ENCODE measurements around the gene TIMP3. TPM values are rescaled to one million over a fixed set of nuclear protein-coding genes. Genes with fewer than 3 reads are reported as not detected.

TIMP3 gene
- total and polyA plus RNA-seq, 3 donors from 2014 or later = 200 to 214 (median 201) TPM

DNA sequence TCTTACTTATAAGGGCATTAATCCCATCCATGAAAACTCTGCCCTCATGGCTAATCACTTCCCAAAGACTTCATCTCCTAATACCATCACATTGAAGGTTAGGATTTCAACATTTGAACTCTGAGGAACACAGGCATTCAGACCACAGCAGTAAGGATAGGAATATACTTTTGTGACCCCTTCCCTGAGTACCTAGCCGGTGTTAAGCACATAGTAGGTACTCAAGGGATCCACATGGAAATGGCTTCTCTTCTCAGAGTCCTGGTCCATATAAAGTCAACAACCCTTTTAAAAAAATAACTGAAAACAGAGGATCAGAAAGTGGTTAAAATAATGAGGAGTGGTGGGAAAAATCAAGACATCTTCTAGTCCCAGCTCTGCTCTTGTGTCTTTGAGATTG lies 78.0 kb downstream of the TIMP3 start:
- DNase-seq = no peak
- no peaks in the 10 kb centered on the region for H3K36me3 ChIP-seq (ENCODE audit: low read depth, missing control alignments)
- WGBS, 2 donors = 0 to 94% methylated on average over 1 of the region's 1 CpG
- no peak overlapping the region for H3K27ac ChIP-seq
- TF ChIP-seq POLR2A (IDR thresholded peaks at IDR 0.05) = no peak
- no peak for TF ChIP-seq CTCF (IDR thresholded peaks at IDR 0.05)
- no peaks in the 10 kb centered on the region for H3K27me3 ChIP-seq
- intact Hi-C loops (cut with DNase I; ENCODE audit: low total_unique reads) = no loop called here
- no peak overlapping the region for H3K4me3 ChIP-seq
- peaks cover 8% of the 10 kb centered on the region for H3K4me1 ChIP-seq
- H3K9me3 ChIP-seq = no peaks in the 10 kb centered on the region

DNA sequence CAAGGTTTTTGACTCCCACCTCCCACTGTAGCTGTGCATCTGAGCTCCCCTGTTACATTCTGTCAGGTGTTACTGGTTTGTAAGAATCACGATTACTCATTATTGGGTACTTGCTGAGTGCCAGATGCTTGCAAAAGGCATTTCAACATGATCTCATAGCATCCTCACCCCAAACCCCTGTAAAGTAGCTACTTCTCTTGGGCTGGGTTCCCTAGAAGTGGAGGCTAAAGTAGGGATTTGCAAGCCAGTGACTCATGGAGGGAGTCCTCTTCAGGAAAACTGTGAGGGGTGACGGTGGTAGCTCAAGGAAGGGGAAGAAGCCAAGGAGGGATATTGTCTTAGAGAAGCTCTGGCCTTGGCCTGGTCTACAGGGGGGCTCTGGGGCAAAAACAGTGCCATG lies 78.6 kb downstream of the TIMP3 start:
- no peak for TF ChIP-seq POLR2A (IDR thresholded peaks at IDR 0.05)
- DNase-seq = no peak
- no peaks in the 10 kb centered on the region for H3K9me3 ChIP-seq
- 35 to 58% methylated on average over 1 to 2 of the region's 2 CpGs for WGBS, 2 donors
- H3K4me3 ChIP-seq = no peak overlapping the region
- no peaks in the 10 kb centered on the region for H3K27me3 ChIP-seq
- no peaks in the 10 kb centered on the region for H3K36me3 ChIP-seq (ENCODE audit: low read depth, missing control alignments)
- peaks cover 8% of the 10 kb centered on the region for H3K4me1 ChIP-seq
- intact Hi-C loops (cut with DNase I; ENCODE audit: low total_unique reads) = no loop called here
- H3K27ac ChIP-seq = no peak overlapping the region

DNA sequence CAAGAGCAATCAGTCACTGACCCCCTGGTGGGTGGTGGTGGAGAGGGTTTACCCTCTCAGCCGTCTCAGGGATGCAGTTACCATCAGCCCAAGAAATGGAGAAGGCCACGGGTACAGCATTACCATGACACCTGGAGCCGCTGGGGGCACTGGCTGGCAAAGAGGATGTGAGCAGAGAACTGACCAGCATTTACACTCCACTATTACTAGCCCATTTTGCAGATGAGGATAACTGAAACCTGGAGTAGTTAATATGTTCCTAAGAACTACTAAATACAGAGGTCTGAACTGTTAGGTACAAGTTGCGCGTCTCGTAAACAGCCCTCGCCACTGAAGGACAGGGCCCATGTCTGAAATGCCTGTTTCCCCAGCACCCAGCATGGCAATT lies 79.0 kb downstream of the TIMP3 start:
- H3K27ac ChIP-seq = no peak overlapping the region
- intact Hi-C loops (cut with DNase I; ENCODE audit: low total_unique reads) = no loop called here

DNA sequence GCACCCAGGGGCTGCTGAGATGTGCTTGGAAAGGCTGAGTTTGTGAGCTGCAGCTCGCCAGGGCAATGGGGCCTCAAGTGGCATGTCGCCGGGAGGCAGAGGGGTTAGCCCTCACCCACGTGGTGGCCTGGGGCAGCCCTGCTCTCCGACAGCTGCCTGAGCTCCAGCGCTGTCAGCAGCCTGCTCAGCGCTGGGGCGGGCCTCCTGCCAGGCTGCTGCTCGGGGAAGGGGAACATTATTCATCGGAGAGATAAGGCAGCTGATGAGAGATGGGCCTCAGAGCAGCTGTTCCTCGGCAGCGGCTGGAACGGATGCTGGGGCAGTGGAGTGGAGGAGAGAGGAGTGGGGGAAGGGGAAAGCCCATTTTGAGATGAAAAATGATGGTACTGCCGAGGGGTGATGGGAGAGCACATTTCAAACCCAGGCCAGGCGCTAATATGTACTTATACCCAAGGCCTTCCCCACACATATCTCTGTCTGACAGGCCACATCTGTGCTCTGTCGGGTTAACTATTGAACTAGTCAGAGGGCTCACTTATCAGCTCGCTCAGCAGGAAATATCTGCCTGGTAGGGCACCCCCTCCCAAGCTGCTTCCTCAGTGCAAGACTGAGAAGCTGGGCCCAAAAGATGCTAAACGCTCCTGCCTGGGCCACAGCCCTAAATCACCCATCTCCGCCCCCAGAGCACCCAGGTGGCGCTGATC lies 79.5 kb downstream of the TIMP3 start:
- Histone ChIP-seq H3K9me3 (no peaks in the 10 kb centered on the region), H3K27ac (no peak overlapping the region), H3K4me3 (no peak overlapping the region), H3K27me3 (no peaks in the 10 kb centered on the region), H3K4me1 (peaks cover 8% of the 10 kb centered on the region), H3K36me3 (ENCODE audit: low read depth, missing control alignments) (no peaks in the 10 kb centered on the region)
- WGBS, 2 donors = 35 to 40% methylated on average over 16 to 19 of the region's 20 CpGs
- TF ChIP-seq CTCF (IDR thresholded peaks at IDR 0.05) (no peak), POLR2A (IDR thresholded peaks at IDR 0.05) (no peak)
- intact Hi-C loops (cut with DNase I; ENCODE audit: low total_unique reads) = no loop called here
- DNase-seq = peak; percentile 36

More for the DNA sequence above, 79.0 kb downstream of the TIMP3 start:
- Histone ChIP-seq H3K36me3 (ENCODE audit: low read depth, missing control alignments) (no peaks in the 10 kb centered on the region), H3K27me3 (no peaks in the 10 kb centered on the region), H3K9me3 (no peaks in the 10 kb centered on the region), H3K4me3 (no peak overlapping the region), H3K4me1 (peaks cover 8% of the 10 kb centered on the region)
- DNase-seq = no peak
- WGBS, 2 donors = 83 to 91% methylated on average over 7 of the region's 7 CpGs
- TF ChIP-seq CTCF (IDR thresholded peaks at IDR 0.05) = no peak

GRCh38 chr22:32882360-32882755 lies 80.9 kb downstream of the TIMP3 start:
- Histone ChIP-seq H3K27me3 (no peaks in the 10 kb centered on the region), H3K4me3 (no peak overlapping the region), H3K36me3 (ENCODE audit: low read depth, missing control alignments) (no peaks in the 10 kb centered on the region), H3K9me3 (no peaks in the 10 kb centered on the region), H3K4me1 (peaks cover 8% of the 10 kb centered on the region), H3K27ac (no peak overlapping the region)
- WGBS, 2 donors = 84 to 86% methylated on average over 4 of the region's 4 CpGs
- intact Hi-C loops (cut with DNase I; ENCODE audit: low total_unique reads) = no loop called here
- no peak for DNase-seq
- TF ChIP-seq POLR2A (IDR thresholded peaks at IDR 0.05) = no peak
- no peak for TF ChIP-seq CTCF (IDR thresholded peaks at IDR 0.05)
